Activated naive CD4-positive, alpha-beta T cell treated with anti-CD3 and anti-CD28 coated beads, Interleukin-2, amount 50 U/mL, for 24 hours (primary cell): ENCODE data around the gene PMPCA.

Experiments
- H3K27ac Mint-ChIP-seq: one replicate; pipeline ENCODE4 v1.8.0; 2021; ENCODE audit warnings: mild to moderate bottlenecking, mixed read lengths
- H3K27me3 Mint-ChIP-seq: one replicate; pipeline ENCODE4 v1.8.0; 2021; ENCODE audit warnings: mixed read lengths
- H3K36me3 Mint-ChIP-seq: one replicate; pipeline ENCODE4 v1.8.0; 2021; ENCODE audit warnings: mixed read lengths
- H3K4me1 Mint-ChIP-seq: one replicate; pipeline ENCODE4 v1.8.0; 2021; ENCODE audit warnings: mixed read lengths
- H3K4me3 Mint-ChIP-seq: one replicate; pipeline ENCODE4 v1.8.0; 2021; ENCODE audit warnings: mild to moderate bottlenecking, mixed read lengths
- H3K9me3 Mint-ChIP-seq: one replicate; pipeline ENCODE4 v1.8.0; 2021; ENCODE audit warnings: mixed read lengths

PMPCA gene

DNA sequence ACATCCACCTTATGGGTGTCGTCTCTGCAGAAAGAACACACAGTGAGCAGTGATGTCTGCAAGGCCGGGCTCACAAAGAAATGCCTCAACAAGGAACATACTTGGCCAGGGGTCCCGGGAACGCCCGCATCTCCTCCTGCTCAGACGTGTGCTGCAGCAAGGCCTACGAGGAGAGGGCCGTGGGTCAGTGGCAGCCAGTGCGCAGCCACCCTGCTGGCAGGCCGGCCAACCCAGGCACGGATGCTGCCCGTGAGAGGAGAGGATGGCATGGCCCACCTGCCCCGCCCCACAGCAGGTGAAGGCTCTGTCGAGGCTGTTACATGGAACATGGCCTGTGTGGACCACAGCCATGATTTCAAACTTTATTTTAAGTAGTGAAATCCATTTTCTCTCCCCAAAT is 53.1 kb downstream of the PMPCA start:
- Mint-ChIP-seq H3K36me3 (peaks cover 9% of the 10 kb centered on the region), H3K4me1 (no peaks in the 10 kb centered on the region), H3K4me3 (no peak overlapping the region)

DNA sequence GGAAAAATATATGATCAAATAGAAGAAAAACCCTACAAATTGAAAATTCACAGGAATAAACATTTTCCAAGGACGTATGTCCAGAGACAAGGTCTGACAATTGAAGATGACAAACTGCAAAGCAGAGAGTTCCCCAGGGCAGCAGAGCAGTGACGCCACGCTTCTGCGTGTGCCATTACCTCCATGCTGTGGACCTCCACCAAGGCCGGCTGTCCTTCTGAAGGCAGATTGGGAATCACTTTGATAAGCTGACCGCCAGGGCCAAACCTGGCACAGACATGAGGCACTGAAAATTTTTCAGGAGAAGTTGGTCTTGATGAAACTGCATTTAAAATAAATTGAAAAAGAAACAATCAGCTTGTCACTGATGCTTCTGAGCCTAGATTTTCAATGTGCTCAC is 53.8 kb downstream of the PMPCA start:
- no peaks in the 10 kb centered on the region for H3K4me1 Mint-ChIP-seq
- H3K9me3 Mint-ChIP-seq = no peaks in the 10 kb centered on the region
- H3K27ac Mint-ChIP-seq = no peak overlapping the region
- peaks cover 8% of the 10 kb centered on the region for H3K36me3 Mint-ChIP-seq
- H3K27me3 Mint-ChIP-seq = no peaks in the 10 kb centered on the region
- H3K4me3 Mint-ChIP-seq = no peak overlapping the region

More for the DNA sequence above, 53.1 kb downstream of the PMPCA start:
- Mint-ChIP-seq H3K27ac (no peak overlapping the region), H3K27me3 (no peaks in the 10 kb centered on the region), H3K9me3 (no peaks in the 10 kb centered on the region)

GRCh38 chr9:136465500-136466154 is 55.2 kb downstream of the PMPCA start:
- Mint-ChIP-seq H3K27me3 (no peaks in the 10 kb centered on the region), H3K4me3 (no peak overlapping the region), H3K4me1 (no peaks in the 10 kb centered on the region), H3K27ac (no peak overlapping the region), H3K36me3 (peaks cover 8% of the 10 kb centered on the region), H3K9me3 (no peaks in the 10 kb centered on the region)

DNA sequence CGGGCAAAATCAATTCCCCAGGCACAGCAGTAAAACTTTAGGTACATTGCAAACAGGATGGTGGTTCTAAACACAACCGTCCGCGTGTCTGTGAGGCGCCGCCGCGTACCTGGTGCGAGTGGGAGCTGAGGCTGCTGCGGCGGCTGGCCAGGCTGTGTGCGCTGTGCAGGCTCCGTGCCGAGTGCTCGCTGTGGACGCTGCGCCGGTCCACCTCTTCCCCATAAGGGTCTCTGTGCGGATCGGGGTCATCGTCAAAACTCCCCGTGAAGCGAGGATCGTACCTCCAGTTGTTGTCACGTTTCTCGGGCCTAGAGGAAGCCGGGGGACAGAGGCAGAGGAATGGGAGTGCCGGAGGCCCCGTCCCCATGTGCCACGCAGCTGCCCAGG is 55.7 kb downstream of the PMPCA start:
- peaks cover 8% of the 10 kb centered on the region for H3K36me3 Mint-ChIP-seq
- H3K27me3 Mint-ChIP-seq = no peaks in the 10 kb centered on the region
- H3K9me3 Mint-ChIP-seq = no peaks in the 10 kb centered on the region
- no peaks in the 10 kb centered on the region for H3K4me1 Mint-ChIP-seq
- no peak overlapping the region for H3K4me3 Mint-ChIP-seq
- no peak overlapping the region for H3K27ac Mint-ChIP-seq

DNA sequence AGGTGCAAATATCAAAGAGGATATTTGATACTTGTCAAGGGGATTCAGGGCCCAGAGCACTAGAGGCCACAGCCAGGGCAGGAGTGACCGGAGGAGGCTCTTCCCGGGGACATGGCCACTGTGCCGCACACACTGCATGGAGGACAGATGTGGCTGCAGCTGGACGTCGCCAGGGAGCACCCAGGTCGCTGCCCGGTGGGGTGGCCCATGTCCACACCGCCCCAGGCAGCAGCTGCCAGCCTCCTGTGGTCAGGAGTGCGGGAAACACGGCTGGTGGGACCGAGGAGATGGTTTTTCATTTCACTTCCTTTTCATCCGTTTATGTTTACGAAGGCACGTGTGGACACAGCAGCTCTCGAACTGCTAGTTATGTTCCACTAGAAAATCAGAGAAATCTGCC is 57.3 kb downstream of the PMPCA start:
- Mint-ChIP-seq H3K4me1 (no peaks in the 10 kb centered on the region), H3K27ac (no peak overlapping the region), H3K36me3 (peaks cover 6% of the 10 kb centered on the region), H3K4me3 (no peak overlapping the region), H3K9me3 (no peaks in the 10 kb centered on the region), H3K27me3 (no peaks in the 10 kb centered on the region)

DNA sequence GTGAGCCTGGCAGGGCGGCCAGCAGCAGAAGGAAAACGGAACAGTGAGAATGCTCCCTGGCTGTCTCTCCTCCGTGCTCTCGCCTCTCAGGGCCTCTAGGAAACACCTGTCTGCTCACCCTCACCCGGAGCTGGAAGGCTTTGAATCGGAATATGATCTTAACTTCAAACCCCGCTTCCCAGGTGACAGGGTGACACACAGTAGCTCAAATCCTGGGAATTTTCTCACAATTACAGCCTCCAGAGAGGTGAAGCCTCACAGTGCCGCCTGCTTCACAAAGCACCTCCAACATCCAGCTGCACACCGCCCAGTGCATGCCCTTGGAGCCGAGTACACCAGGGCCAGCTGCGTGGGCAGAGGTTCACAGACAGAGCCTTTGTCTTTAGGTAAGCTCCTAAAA is 59.9 kb downstream of the PMPCA start:
- H3K9me3 Mint-ChIP-seq = no peaks in the 10 kb centered on the region

DNA sequence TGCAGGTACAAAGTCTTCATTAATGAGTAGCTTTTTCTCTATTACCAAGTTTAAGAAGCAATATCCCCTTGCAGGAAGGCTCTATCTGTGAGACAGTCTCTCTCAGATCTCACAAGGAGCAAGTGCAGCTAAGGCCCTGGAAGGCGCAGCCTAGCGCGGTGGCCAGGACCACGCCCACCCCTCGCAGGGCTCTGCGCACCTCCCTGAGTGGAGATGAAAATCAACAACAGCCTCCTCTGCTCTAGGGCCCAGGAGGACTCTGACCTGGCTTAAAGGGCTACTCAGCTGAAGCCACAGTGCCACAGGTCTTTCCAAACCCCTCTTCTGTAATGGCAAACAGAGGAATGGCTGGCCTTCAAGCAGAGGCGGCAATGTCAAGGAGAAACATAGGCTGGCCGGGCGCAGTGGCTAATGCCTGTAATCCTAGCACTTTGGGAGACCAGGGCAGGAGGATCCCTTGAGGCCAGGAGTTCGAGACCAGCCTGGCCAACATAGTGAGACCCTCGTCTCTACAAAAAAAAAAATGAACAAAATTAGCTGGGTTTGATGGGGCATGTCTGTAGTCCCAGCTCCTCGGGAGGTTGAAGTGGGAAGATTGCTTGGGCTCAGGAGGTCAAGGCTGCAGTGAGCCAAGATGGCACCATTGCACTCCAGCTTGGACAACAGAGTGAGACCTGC is 60.5 kb downstream of the PMPCA start:
- no peak overlapping the region for H3K27ac Mint-ChIP-seq
- no peaks in the 10 kb centered on the region for H3K9me3 Mint-ChIP-seq
- no peaks in the 10 kb centered on the region for H3K4me1 Mint-ChIP-seq
- H3K27me3 Mint-ChIP-seq = no peaks in the 10 kb centered on the region
- H3K36me3 Mint-ChIP-seq = peaks cover 2% of the 10 kb centered on the region
- H3K4me3 Mint-ChIP-seq = no peak overlapping the region

More for the DNA sequence above, 59.9 kb downstream of the PMPCA start:
- Mint-ChIP-seq H3K27me3 (no peaks in the 10 kb centered on the region), H3K36me3 (peaks cover 2% of the 10 kb centered on the region), H3K4me1 (no peaks in the 10 kb centered on the region), H3K27ac (no peak overlapping the region), H3K4me3 (no peak overlapping the region)

GRCh38 chr9:136471802-136472487 is 61.5 kb downstream of the PMPCA start:
- no peak overlapping the region for H3K27ac Mint-ChIP-seq
- H3K36me3 Mint-ChIP-seq = peaks cover 2% of the 10 kb centered on the region
- H3K4me1 Mint-ChIP-seq = no peaks in the 10 kb centered on the region
- no peak overlapping the region for H3K4me3 Mint-ChIP-seq
- H3K27me3 Mint-ChIP-seq = no peaks in the 10 kb centered on the region
- no peaks in the 10 kb centered on the region for H3K9me3 Mint-ChIP-seq

GRCh38 chr9:136472640-136473353 is 62.3 kb downstream of the PMPCA start:
- H3K27ac Mint-ChIP-seq = no peak overlapping the region
- H3K9me3 Mint-ChIP-seq = no peaks in the 10 kb centered on the region
- no peaks in the 10 kb centered on the region for H3K27me3 Mint-ChIP-seq
- H3K4me1 Mint-ChIP-seq = peaks cover 5% of the 10 kb centered on the region
- H3K36me3 Mint-ChIP-seq = peaks cover 2% of the 10 kb centered on the region
- H3K4me3 Mint-ChIP-seq = no peak overlapping the region

GRCh38 chr9:136473354-136473721 is 62.9 kb downstream of the PMPCA start:
- H3K27me3 Mint-ChIP-seq = no peaks in the 10 kb centered on the region
- H3K27ac Mint-ChIP-seq = no peak overlapping the region
- peaks cover 7% of the 10 kb centered on the region for H3K4me1 Mint-ChIP-seq
- H3K36me3 Mint-ChIP-seq = peaks cover 2% of the 10 kb centered on the region
- H3K9me3 Mint-ChIP-seq = no peaks in the 10 kb centered on the region
- no peak overlapping the region for H3K4me3 Mint-ChIP-seq
